H9 (cell line): ENCODE results near the gene SLC22A3. TPM values are rescaled to one million over a fixed set of nuclear protein-coding genes. Genes with fewer than 3 reads are reported as not detected.

Experiments used
- DNase-seq: peaks from one replicate; pipeline ENCODE4 v3.0.0-alpha.2; 2017
- H2AFZ ChIP-seq: one replicate; pipeline ENCODE4 v1.6.1; 2013; ENCODE audit warnings: mild to moderate bottlenecking, low read length, control low read depth, moderate library complexity
- H2AK5ac ChIP-seq: 2 replicates; pipeline ENCODE4 v1.6.1; 2013; ENCODE audit warnings: low read length, control low read depth, mixed read lengths; ENCODE audit not compliant: insufficient read length
- H2BK120ac ChIP-seq: one replicate; pipeline ENCODE4 v1.6.1; 2013; ENCODE audit warnings: low read depth, mild to moderate bottlenecking, low read length, control low read depth, inconsistent platforms; ENCODE audit not compliant: poor library complexity, severe bottlenecking
- H2BK12ac ChIP-seq: 2 replicates; pipeline ENCODE4 v1.6.1; 2013; ENCODE audit warnings: low read length, control low read depth, mixed read lengths, low read depth; ENCODE audit not compliant: insufficient read length
- H2BK15ac ChIP-seq: 2 replicates; pipeline ENCODE4 v1.6.1; 2013; ENCODE audit warnings: low read depth, low read length, control low read depth
- H2BK20ac ChIP-seq: one replicate; pipeline ENCODE4 v1.6.1; 2013; ENCODE audit warnings: low read depth, mild to moderate bottlenecking, low read length, control low read depth, inconsistent platforms; ENCODE audit not compliant: poor library complexity, severe bottlenecking
- H2BK5ac ChIP-seq: 2 replicates; pipeline ENCODE4 v1.6.1; 2013; ENCODE audit warnings: low read length, control low read depth, mixed read lengths; ENCODE audit not compliant: insufficient read length
- H3K14ac ChIP-seq: 2 replicates; pipeline ENCODE4 v1.6.1; 2013; ENCODE audit warnings: low read length, control low read depth; ENCODE audit not compliant: insufficient read depth
- H3K18ac ChIP-seq: 2 replicates; pipeline ENCODE4 v1.6.1; 2013; ENCODE audit warnings: low read depth, mild to moderate bottlenecking, mixed read lengths, low read length, control low read depth; ENCODE audit not compliant: insufficient read length
- H3K23ac ChIP-seq: 2 replicates; pipeline ENCODE4 v1.6.1; 2013; ENCODE audit warnings: low read length, control low read depth, mixed read lengths, low read depth; ENCODE audit not compliant: insufficient read length
- H3K23me2 ChIP-seq: 2 replicates; pipeline ENCODE4 v1.6.1; 2013; ENCODE audit warnings: low read depth, mild to moderate bottlenecking, mixed read lengths, low read length, control low read depth; ENCODE audit not compliant: insufficient read length, poor library complexity, severe bottlenecking
- H3K27ac ChIP-seq: 2 replicates; pipeline ENCODE4 v1.5.1; 2013; ENCODE audit warnings: low read length, control low read depth, mixed read lengths, low read depth; ENCODE audit not compliant: insufficient read length
- H3K27me3 ChIP-seq: 2 replicates; pipeline ENCODE4 v1.6.1; 2013; ENCODE audit warnings: low read length, control low read depth, inconsistent platforms; ENCODE audit not compliant: insufficient read depth
- H3K4ac ChIP-seq: 2 replicates; pipeline ENCODE4 v1.6.1; 2013; ENCODE audit warnings: low read depth, mild to moderate bottlenecking, control low read depth, inconsistent platforms, low read length, moderate library complexity
- H3K4me1 ChIP-seq: 2 replicates; pipeline ENCODE4 v1.6.1; 2013; ENCODE audit warnings: low read length, control low read depth, inconsistent platforms; ENCODE audit not compliant: insufficient read depth
- H3K4me2 ChIP-seq: 2 replicates; pipeline ENCODE4 v1.6.1; 2013; ENCODE audit warnings: low read length, control low read depth, mixed read lengths; ENCODE audit not compliant: insufficient read length, insufficient read depth
- H3K56ac ChIP-seq: 2 replicates; pipeline ENCODE4 v1.6.1; 2013; ENCODE audit warnings: low read depth, mild to moderate bottlenecking, mixed read lengths, low read length, control low read depth; ENCODE audit not compliant: insufficient read length
- H3K79me1 ChIP-seq: 2 replicates; pipeline ENCODE4 v1.6.1; 2013; ENCODE audit warnings: low read depth, mild to moderate bottlenecking, moderate library complexity, low read length, control low read depth, inconsistent platforms; ENCODE audit not compliant: insufficient read depth, poor library complexity, severe bottlenecking
- H3K79me2 ChIP-seq: 2 replicates; pipeline ENCODE4 v1.6.1; 2013; ENCODE audit warnings: low read length, control low read depth, inconsistent platforms; ENCODE audit not compliant: insufficient read depth
- H3K9ac ChIP-seq: 2 replicates; pipeline ENCODE4 v1.6.1; 2013; ENCODE audit warnings: low read length, control low read depth, mixed read lengths; ENCODE audit not compliant: insufficient read length; ENCODE audit errors: extremely low read depth
- H3K9me3 ChIP-seq: one replicate; pipeline ENCODE4 v1.6.1; 2013; ENCODE audit warnings: low read depth, low read length, inconsistent platforms; ENCODE audit not compliant: control insufficient read depth
- H3T11ph ChIP-seq: one replicate; pipeline ENCODE4 v1.6.1; 2013; ENCODE audit warnings: mild to moderate bottlenecking, low read length, control low read depth, inconsistent platforms
- H4K20me1 ChIP-seq: one replicate; pipeline ENCODE4 v1.6.1; 2013; ENCODE audit not compliant: control insufficient read depth, insufficient read length, insufficient read depth
- H4K5ac ChIP-seq: 2 replicates; pipeline ENCODE4 v1.6.1; 2013; ENCODE audit warnings: low read depth, mild to moderate bottlenecking, mixed read lengths, low read length, control low read depth; ENCODE audit not compliant: insufficient read length
- H4K8ac ChIP-seq: replicated peaks from 2 replicates; pipeline ENCODE4 v1.6.1; 2013; ENCODE audit warnings: low read length, control low read depth, mixed read lengths, low read depth; ENCODE audit not compliant: insufficient read length
- H4K91ac ChIP-seq: 2 replicates; pipeline ENCODE4 v1.6.1; 2013; ENCODE audit warnings: low read depth, mild to moderate bottlenecking, moderate library complexity, mixed read lengths, low read length, control low read depth; ENCODE audit not compliant: insufficient read length
- H3K27ac Mint-ChIP-seq, 3 experiments: 2 replicates in 2 of 3; 3 replicates in 1 of 3; pipeline ENCODE4 v1.8.0; 2020 to 2021; ENCODE audit warnings: mixed read lengths in 3 of 3, mild to moderate bottlenecking in 1 of 3, moderate library complexity in 1 of 3
- H3K27me3 Mint-ChIP-seq: 2 replicates; pipeline ENCODE4 v1.8.0; 2021; ENCODE audit warnings: low read depth, mild to moderate bottlenecking, moderate library complexity, mixed read lengths
- H3K36me3 Mint-ChIP-seq, 3 experiments: 2 replicates in 2 of 3; 3 replicates in 1 of 3; pipeline ENCODE4 v1.8.0; 2020 to 2021; ENCODE audit warnings: low read depth in 3 of 3, mixed read lengths in 3 of 3; ENCODE audit not compliant: insufficient read depth in 1 of 3
- H3K4me1 Mint-ChIP-seq, 2 experiments: 2 replicates each; pipeline ENCODE4 v1.8.0; 2020; ENCODE audit warnings: mixed read lengths in 2 of 2
- H3K4me3 Mint-ChIP-seq, 2 experiments: 2 replicates in 1 of 2; 3 replicates in 1 of 2; pipeline ENCODE4 v1.8.0; 2020 to 2021; ENCODE audit warnings: mild to moderate bottlenecking in 2 of 2, mixed read lengths in 2 of 2, moderate library complexity in 1 of 2
- H3K9me3 Mint-ChIP-seq, 2 experiments: 2 replicates in 1 of 2; 3 replicates in 1 of 2; pipeline ENCODE4 v1.8.0; 2020; ENCODE audit warnings: mild to moderate bottlenecking in 2 of 2, mixed read lengths in 2 of 2, moderate library complexity in 1 of 2
- WGBS: extraction: QIAGEN DNeasy Blood & Tissue Kit; methylation state at CpG from one replicate; pipeline ENCODE4 v1.1.7; 2013; ENCODE audit warnings: missing lambda C conversion rate, low lambda C conversion rate, mixed read lengths; ENCODE audit not compliant: insufficient read length; ENCODE audit errors: extremely low coverage; 5-methylcytosine and 5-hydroxymethylcytosine counted together
- total RNA-seq: library from RNA; stranded (reverse); gene quantifications from 2 replicates; pipeline ENCODE4 v1.2.1, GENCODE V29; 2021
- TF ChIP-seq, protein P1 (sequence below): fragments of 200-600 bp; sonication (generic); conservative IDR thresholded peaks from 3 replicates; pipeline ENCODE4 v1.8.0; 2021; ENCODE audit warnings: antibody characterized with exemption, mild to moderate bottlenecking

SLC22A3 gene
- total RNA-seq, 1 experiment from 2014 or later = 2.7 TPM

DNA sequence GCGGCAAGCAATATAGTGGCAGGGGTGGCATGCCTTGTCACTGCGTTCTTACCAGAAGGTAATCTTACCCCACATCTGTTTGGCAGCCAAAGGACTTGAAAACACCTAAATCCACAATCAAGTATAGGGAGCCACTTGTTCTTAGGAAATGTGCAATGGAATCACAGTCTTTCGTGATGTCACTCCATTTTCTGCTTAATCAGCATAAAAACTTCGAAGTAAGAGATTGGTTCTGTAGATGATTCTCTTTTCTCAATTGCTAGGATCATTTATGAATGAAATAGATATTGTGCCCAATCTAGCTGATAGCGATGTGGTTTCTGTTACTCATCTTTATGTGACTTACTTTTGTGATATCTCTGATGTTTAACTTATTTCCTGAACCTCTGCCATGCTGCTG, 89.0 kb downstream of the SLC22A3 start:
- Histone ChIP-seq H3K4ac (no peak overlapping the region), H2BK5ac (no peak overlapping the region), H4K5ac (no peak overlapping the region), H3T11ph (no peak overlapping the region), H2BK120ac (no peak overlapping the region), H2AFZ (no peak overlapping the region), H3K4me2 (no peak overlapping the region), H3K23me2 (no peaks in the 10 kb centered on the region), H3K27me3 (no peaks in the 10 kb centered on the region), H4K91ac (no peak overlapping the region), H3K9ac (no peak overlapping the region), H3K23ac (no peak overlapping the region), H3K4me1 (no peaks in the 10 kb centered on the region), H4K20me1 (no peaks in the 10 kb centered on the region), H4K8ac (no peak overlapping the region), H2BK20ac (no peak overlapping the region), H3K56ac (no peak overlapping the region), H2AK5ac (no peak overlapping the region), H3K27ac (no peak overlapping the region), H3K79me1 (no peaks in the 10 kb centered on the region), H3K79me2 (no peaks in the 10 kb centered on the region), H2BK15ac (no peak overlapping the region), H2BK12ac (no peak overlapping the region), H3K9me3 (no peaks in the 10 kb centered on the region), H3K18ac (no peak overlapping the region), H3K14ac (no peak overlapping the region; the same call in 1 of the 2 replicates)
- peaks cover 22% of the 10 kb centered on the region for H3K27me3 Mint-ChIP-seq
- H3K4me1 Mint-ChIP-seq = peaks cover 18 to 23% of the 10 kb centered on the region in 2 experiments
- H3K9me3 Mint-ChIP-seq = no peaks in the 10 kb centered on the region
- WGBS = no CpG with 5 or more reads among the region's 5 CpGs
- no peak overlapping the region for H3K4me3 Mint-ChIP-seq
- TF ChIP-seq, protein P1, sequence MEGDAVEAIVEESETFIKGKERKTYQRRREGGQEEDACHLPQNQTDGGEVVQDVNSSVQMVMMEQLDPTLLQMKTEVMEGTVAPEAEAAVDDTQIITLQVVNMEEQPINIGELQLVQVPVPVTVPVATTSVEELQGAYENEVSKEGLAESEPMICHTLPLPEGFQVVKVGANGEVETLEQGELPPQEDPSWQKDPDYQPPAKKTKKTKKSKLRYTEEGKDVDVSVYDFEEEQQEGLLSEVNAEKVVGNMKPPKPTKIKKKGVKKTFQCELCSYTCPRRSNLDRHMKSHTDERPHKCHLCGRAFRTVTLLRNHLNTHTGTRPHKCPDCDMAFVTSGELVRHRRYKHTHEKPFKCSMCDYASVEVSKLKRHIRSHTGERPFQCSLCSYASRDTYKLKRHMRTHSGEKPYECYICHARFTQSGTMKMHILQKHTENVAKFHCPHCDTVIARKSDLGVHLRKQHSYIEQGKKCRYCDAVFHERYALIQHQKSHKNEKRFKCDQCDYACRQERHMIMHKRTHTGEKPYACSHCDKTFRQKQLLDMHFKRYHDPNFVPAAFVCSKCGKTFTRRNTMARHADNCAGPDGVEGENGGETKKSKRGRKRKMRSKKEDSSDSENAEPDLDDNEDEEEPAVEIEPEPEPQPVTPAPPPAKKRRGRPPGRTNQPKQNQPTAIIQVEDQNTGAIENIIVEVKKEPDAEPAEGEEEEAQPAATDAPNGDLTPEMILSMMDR = no peak
- no peaks in the 10 kb centered on the region for H3K36me3 Mint-ChIP-seq
- no peak for DNase-seq
- H3K27ac Mint-ChIP-seq = no peak overlapping the region
